CD4-positive, alpha-beta T cell treated with Interleukin-4 for 1 hour (primary cell): ENCODE measurements around the gene TEAD2.
A peak's percentile ranks its signal among the peaks of the same experiment; 100 is the strongest.
"Not testable (repeated sequence)": the region's sequence is repeated elsewhere in the genome, so short reads cannot be mapped to it uniquely, and the experiment has no call there.

Experiments used
- DNase-seq, 2 donors: peaks; one replicate each; pipeline ENCODE4 v3.0.0-alpha.2; 2020 to 2022

Gene TEAD2

DNA sequence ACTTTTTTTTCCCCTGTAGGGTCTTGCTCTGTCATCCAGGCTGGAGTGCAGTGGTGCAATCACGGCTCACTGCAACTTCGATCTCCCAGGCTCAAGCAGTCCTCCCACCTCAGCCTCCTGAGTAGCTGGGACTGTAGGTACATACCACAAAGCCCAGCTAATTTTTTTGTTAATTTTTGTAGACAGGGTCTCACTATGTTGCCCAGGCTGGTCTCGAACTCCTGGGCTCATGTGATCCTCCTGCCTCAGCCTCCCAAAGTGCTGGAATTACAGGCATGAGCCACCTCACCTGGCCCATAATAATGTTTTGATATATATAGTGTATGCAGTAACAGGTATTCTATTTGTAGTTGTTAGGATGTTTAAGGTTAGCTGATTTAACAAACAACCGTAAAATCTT is 31.0 kb downstream of the TEAD2 start:
- DNase-seq: not testable (repeated sequence)

DNA sequence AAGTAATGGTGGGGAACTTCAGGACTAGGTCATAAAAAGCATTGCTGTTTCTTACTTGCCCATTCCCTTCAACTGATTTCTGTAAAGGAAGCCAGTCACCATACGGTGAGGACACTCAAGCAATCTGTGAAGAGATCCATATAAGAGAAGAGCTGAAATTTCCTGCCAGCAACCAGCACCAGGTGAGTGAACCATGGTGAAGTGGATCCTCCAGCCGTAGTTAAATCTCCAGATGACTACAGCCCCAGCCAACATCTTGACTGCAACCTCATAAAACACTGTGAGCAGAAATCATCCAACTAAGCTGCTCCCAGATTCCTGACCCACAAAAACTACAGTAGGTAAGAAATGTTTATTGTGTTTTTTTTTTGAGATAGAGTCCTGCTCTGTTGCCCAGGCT is 33.5 kb downstream of the TEAD2 start:
- no peak for DNase-seq

DNA sequence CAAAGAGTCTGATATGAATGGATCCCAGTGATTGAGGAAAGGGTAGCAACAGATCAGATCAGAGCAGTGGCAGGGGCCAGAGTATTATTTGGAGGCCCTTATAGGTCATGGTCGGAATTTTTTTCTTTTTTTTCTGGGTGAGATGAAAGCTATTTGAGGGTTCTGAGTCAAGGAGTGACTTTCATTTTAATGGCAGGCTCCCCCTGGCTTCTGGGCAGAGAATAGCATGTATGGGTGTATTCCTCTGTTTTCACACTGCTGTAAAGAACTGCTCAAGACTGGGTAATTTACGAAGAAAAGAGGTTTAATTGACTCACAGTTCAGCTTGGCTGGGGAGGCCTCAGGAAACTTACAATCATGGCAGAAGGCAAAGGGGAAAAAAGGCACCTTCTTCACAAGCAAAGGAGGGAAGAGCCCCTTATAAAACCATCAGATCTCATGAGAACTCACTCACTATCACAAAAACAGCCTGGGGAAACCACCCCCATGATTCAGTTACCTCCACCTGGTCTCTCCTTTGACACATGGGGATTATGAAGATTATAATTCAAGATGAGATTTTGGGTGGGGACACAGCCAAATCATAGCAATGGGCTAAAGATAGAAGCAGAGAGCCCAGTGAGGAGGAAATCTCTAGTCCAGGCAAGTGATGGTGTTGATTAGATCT is 34.2 kb downstream of the TEAD2 start:
- peak; percentile 54 to 67 for DNase-seq

- no peak for DNase-seq
These were observed 36.0 kb downstream of the TEAD2 start for GRCh38 chr19:49326165-49326704.

DNA sequence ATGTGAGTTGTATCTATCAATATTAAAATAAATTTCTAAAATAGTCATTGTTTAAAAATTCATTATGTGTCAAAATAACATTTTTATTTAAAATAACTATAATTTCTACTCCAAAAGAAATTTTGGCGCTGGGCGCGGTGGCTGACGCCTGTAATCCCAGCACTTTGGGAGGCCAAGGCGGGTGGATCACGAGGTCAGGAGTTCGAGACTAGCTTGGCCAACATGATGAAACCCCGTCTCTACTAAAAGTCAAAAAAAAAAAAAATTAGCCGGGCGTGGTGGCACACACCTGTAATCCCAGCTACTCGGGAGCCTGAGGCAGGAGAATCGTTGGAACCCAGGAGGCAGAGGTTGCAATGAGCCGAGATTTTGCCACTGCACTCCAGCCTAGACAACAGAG is 36.5 kb downstream of the TEAD2 start:
- DNase-seq: not testable (repeated sequence)

DNA sequence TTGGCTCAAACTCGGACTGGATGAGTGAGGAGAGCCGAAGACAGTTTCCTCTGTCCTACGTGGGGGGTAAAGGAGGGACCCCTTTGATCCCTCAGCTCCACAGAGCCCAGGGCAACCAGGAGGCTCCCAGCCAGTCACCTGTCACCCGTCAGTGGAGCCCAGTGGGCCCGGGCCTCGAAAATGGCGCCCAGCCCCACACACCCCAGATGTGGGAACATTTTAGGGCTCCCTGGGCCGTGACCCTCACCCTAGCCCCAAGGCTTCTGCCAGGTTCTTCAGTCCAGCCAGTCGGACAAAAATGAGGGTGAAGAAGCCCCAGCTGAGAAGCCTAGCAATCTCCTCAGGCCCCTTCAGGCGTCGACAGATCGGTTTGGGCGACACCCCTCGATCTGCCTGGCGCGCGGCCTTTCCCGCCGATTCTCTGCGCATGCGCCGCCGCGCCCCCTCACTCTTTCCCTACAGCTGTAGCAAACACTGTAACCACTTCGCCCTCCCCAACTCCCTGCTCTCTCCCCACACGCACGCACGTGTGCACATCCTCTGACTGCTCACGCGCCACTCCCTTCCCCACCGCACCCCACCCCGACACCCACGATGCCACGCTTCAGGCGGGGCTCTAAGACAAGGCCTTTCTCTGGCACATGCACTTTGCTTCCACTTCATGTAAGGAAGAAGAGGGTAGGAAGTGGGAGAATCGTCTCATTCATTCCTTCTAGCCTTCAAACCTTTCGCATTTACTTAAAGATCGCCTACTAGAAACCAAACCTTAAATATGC is 37.2 kb downstream of the TEAD2 start, which contains the start of gene SLC6A16:
Gene SLC6A16, minus strand, starts transcription at position 391 of the 776 bp plus-strand sequence. CDS start 13,844 bp downstream, outside the sequence.
- DNase-seq: no peak

GRCh38 chr19:49318296-49318695 is 43.9 kb downstream of the TEAD2 start:
- DNase-seq: no peak

GRCh38 chr19:49316284-49316683 is 45.9 kb downstream of the TEAD2 start:
- no peak for DNase-seq

GRCh38 chr19:49315111-49315510 is 47.1 kb downstream of the TEAD2 start:
- no peak for DNase-seq

- no peak for DNase-seq
These were observed 53.1 kb downstream of the TEAD2 start for GRCh38 chr19:49309087-49309486.

DNA sequence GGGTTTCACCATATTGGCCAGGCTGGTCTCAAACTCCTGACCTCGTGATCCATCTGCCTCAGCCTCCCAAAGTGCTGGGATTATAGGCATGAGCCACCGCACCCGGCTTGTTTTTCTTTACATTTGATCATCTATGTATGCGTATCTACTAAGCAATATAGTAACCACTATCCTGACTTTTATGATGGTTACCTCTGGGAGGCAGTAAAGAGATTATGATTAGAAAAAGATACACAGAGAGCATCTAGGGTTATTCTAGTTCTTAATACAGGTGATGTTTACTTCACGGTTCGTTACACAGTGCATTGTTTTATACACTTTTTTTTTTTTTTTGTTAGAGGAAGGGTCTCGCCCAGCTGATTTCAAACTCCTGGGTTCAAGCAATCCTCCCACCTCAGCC is 55.5 kb downstream of the TEAD2 start:
- peak in 1 of 2 donors; percentile 22 for DNase-seq

DNA sequence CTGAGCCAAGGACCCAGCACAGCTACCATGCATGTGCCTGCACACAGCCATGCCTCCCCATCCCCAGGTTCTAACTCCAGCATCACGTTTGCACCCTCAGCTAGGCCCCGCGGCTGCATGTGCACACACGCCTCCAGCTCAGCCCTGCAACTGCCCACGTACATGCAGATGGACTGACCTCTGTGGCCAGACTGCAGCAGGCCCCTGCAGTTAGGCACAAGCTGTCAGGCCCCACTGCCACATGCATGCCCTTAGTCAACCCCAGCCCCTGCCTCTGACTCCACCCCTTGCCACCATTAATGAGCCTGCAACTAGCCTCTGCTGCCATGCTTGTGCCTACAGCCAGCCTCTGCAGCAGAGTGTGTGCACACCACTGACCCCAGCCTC is 60.4 kb downstream of the TEAD2 start:
- no peak for DNase-seq

GRCh38 chr19:49301165-49301865 is 60.9 kb downstream of the TEAD2 start:
- DNase-seq: peak; percentile 75 to 80

GRCh38 chr19:49298653-49299052 is 63.6 kb downstream of the TEAD2 start:
- not testable (repeated sequence) for DNase-seq

DNA sequence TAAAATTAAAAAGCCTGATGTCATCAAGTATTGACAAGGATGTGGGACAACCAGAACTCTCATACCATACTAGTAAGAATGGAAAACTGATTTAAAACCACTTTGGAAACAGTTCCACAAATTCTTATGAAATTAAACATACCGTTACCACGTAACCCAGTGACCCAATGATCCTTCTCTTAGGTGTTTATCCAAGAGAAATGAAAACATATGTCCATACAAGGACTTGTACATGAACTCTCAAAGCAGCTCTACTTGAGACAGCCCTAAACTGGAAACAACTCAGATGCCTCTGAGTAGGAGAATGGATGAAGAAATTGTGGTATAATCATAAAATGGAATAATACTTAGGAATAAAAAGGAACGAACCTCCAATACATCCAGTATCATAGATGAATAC is 64.8 kb downstream of the TEAD2 start:
- DNase-seq: no peak

DNA sequence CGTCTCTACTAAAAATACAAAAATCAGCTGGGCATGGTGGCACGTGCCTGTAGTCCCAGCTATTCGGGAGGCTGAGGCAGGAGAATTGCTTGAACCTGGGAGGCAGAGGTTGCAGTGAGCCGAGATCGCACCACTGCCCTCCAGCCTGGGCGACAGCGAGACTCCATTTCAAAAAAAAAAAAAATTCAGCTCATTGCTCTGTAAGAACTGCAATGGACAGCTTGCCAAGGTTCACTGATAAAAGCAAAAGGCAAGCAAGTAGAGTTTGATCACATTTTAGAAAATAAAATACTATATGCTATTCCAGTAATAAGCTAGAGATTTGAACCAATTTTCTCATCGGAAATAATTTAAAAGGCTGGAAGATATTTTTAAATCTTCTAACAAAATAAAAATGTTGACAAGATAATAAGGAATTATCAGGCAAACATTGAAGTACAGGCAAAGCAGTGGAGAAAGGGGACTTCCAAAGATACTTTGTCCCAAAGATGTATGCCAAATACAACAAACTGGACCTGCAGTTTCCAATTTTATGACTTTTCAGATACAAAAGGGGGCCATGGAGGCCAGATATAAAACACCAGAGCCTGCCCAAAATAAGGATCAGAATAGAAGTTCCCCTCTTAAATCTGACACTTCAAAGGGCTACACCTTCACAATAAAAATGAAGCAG is 66.9 kb downstream of the TEAD2 start:
- no peak for DNase-seq

- no peak for DNase-seq
These were observed 67.8 kb downstream of the TEAD2 start for GRCh38 chr19:49294401-49294800.
